Spleen (tissue), 11 donors: Measurements from ENCODE around the gene ARFGEF3. TPM values are rescaled to one million over a fixed set of nuclear protein-coding genes. Genes with fewer than 3 reads are reported as not detected.

Source experiments
- DNase-seq: peaks from one replicate; pipeline ENCODE4 v3.0.0-alpha.2; 2020
- H3K27ac ChIP-seq, 8 donors: fragments of 200-600 bp; sonication (generic) in 7 of 8; 1 replicate in 4 of 8; 2 replicates in 4 of 8; pipeline versions ENCODE4 v1.5.0 to v1.8.0; 2016 to 2021; ENCODE audit warnings: inconsistent platforms in 4 of 8, mild to moderate bottlenecking in 4 of 8, moderate library complexity in 1 of 8
- H3K27me3 ChIP-seq, 7 donors: fragments of 200-600 bp; sonication (generic) in 6 of 7; replicated peaks in 1 of 7; 1 replicate in 4 of 7; 2 replicates in 3 of 7; pipeline versions ENCODE4 v1.5.0 to v1.8.0; 2016 to 2021; ENCODE audit warnings: inconsistent platforms in 3 of 7, mild to moderate bottlenecking in 1 of 7
- H3K36me3 ChIP-seq, 6 donors: fragments of 200-600 bp; sonication (generic) in 5 of 6; 1 replicate in 4 of 6; 2 replicates in 2 of 6; pipeline versions ENCODE4 v1.5.0 to v1.8.0; 2016 to 2021; ENCODE audit warnings: inconsistent platforms in 2 of 6
- H3K4me1 ChIP-seq, 6 donors: fragments of 200-600 bp; sonication (generic) in 5 of 6; 1 replicate in 3 of 6; 2 replicates in 3 of 6; pipeline versions ENCODE4 v1.5.0 to v1.8.0; 2016 to 2021; ENCODE audit warnings: inconsistent platforms in 3 of 6
- H3K4me3 ChIP-seq, 8 donors: fragments of 200-600 bp; sonication (generic) in 7 of 8; 1 replicate in 4 of 8; 2 replicates in 4 of 8; pipeline versions ENCODE4 v1.5.0 to v1.8.0; 2016 to 2021; ENCODE audit warnings: inconsistent platforms in 4 of 8, mild to moderate bottlenecking in 4 of 8, moderate library complexity in 2 of 8
- H3K9me3 ChIP-seq, 8 donors: fragments of 200-600 bp; sonication (generic) in 7 of 8; 1 replicate in 4 of 8; 2 replicates in 4 of 8; pipeline versions ENCODE4 v1.5.0 to v1.8.0; 2016 to 2021; ENCODE audit warnings: inconsistent platforms in 4 of 8
- POLR2A ChIP-seq, 3 donors: fragments of 450-650 bp; IDR thresholded peaks; one replicate each; pipeline ENCODE4 v1.5.1; 2017; ENCODE audit warnings: antibody characterized with exemption in 3 of 3, mild to moderate bottlenecking in 1 of 3
- POLR2AphosphoS5 ChIP-seq, 3 donors: sonication (generic); formaldehyde crosslinking; IDR thresholded peaks; one replicate each; pipeline ENCODE4 v1.5.1; 2017; ENCODE audit warnings: antibody characterized with exemption in 3 of 3
- WGBS, 5 donors: extraction: QIAGEN DNeasy Blood & Tissue Kit in 3 of 5; methylation state at CpG; one replicate each; pipeline versions ENCODE4 v1.1.5 to v1.1.7; 2013 to 2018; 5-methylcytosine and 5-hydroxymethylcytosine counted together
- intact Hi-C: fragments of 100-400 bp; cut with DNase I; formaldehyde crosslinking; loops from one replicate; pipeline ENCODE4 v1.15.0; 2023; ENCODE audit warnings: low total_unique reads
- polyA plus RNA-seq, 3 donors: library from polyadenylated mRNA; stranded (reverse); fragments of 200-250 nt; gene quantifications; one replicate each; pipeline ENCODE4 v1.2.1, GENCODE V29; 2013
- total RNA-seq, 7 donors: library from RNA; depleted of rRNA in 3 of 7; stranded (reverse); fragments of >200 nt in 3 of 7; fragmentation: NEBNext Ultra II Directional in 4 of 7; extraction: Animal tissue kit (Norgen Biotek cat#: 25700) in 4 of 7; gene quantifications; one replicate each; pipeline versions ENCODE4 v1.1.0 to v1.2.1, GENCODE V29; 2016 to 2021
- TF ChIP-seq, protein P1 (sequence below), 11 experiments: fragments of 200-600 bp in 7 of 11; fragments of 450-650 bp in 4 of 11; sonication (generic) in 4 of 11; IDR thresholded peaks in 8 of 11; conservative IDR thresholded peaks in 3 of 11; 1 replicate in 7 of 11; 2 replicates in 4 of 11; pipeline versions ENCODE4 v1.4.0 to v1.8.0; 2016 to 2021; ENCODE audit warnings: antibody characterized with exemption in 11 of 11, inconsistent platforms in 4 of 11, mild to moderate bottlenecking in 1 of 11
- donor health status: healthy with polysubstance abuse.
- donor health status: DM: no; HTN: no; CAD: no; lungs with moderate emphysema.
- donor health status: DM: no; HTN: no; CAD: no.
- donor health status: Bipolar disorder and iron deficiency.
- donor health status: healthy.
- donor health status: DM: no; HTN: no; CAD: no.
- donor health status: DM: yes; HTN: yes; CAD: no.

ARFGEF3 gene
- total and polyA plus RNA-seq, 10 donors, result 0.09 to 3.1 (median 1.7) TPM

DNA sequence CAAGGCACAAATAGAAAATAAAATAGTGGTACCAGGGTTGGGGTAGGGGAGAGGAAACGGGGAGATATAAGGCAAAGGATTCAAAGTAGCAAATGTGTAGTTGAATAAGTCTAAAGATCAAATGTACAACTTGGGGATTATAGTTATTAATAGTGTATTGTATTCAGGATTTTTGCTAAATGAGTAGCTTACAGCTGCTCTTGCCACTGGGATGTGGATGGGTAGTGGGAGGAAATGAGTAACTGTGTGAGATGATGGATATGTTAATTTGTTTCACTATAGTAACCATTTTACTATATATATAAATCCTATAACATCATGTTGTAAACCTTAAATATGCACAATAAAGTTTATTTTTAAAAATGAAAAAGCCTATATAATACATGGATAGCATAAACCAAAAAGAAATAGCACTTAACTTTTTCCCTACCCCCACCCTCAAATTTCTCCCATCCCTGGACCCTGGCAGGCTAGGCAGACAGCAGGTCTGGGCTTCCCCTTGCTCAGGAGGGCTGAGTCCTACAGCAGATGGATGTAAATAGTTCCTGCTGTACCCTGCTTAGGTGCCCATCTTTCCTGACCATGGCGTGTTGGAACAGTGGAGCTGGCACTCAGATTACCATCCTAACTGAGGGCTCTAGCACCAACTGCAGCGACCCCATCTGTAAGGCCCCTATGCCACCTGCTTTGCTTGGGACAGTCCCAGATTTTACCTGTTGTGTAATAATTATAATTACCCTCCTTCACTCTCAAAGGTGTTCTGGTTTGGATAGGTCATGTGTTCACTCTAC lies 85.1 kb downstream of the ARFGEF3 start:
- DNase-seq, result no peak
- WGBS, 5 donors, result 84 to 92% (median 85%) methylated on average over 3 of the region's 3 CpGs
- Histone ChIP-seq H3K27ac (no peak overlapping the region), H3K27me3 (peaks cover 0 to 6% (median 0%) of the 10 kb centered on the region in 7 donors), H3K9me3 (no peaks in the 10 kb centered on the region), H3K4me3 (no peak overlapping the region), H3K4me1 (no peaks in the 10 kb centered on the region), H3K36me3 (no peaks in the 10 kb centered on the region)
- TF ChIP-seq POLR2AphosphoS5 (IDR thresholded peaks at IDR 0.05) (no peak), POLR2A (IDR thresholded peaks at IDR 0.05) (no peak)
- TF ChIP-seq, protein P1, sequence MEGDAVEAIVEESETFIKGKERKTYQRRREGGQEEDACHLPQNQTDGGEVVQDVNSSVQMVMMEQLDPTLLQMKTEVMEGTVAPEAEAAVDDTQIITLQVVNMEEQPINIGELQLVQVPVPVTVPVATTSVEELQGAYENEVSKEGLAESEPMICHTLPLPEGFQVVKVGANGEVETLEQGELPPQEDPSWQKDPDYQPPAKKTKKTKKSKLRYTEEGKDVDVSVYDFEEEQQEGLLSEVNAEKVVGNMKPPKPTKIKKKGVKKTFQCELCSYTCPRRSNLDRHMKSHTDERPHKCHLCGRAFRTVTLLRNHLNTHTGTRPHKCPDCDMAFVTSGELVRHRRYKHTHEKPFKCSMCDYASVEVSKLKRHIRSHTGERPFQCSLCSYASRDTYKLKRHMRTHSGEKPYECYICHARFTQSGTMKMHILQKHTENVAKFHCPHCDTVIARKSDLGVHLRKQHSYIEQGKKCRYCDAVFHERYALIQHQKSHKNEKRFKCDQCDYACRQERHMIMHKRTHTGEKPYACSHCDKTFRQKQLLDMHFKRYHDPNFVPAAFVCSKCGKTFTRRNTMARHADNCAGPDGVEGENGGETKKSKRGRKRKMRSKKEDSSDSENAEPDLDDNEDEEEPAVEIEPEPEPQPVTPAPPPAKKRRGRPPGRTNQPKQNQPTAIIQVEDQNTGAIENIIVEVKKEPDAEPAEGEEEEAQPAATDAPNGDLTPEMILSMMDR (IDR thresholded peaks at IDR 0.05 in 8 of 11, conservative IDR thresholded peaks at IDR 0.05 in 3 of 11), result no peak
- intact Hi-C loops, result no loop called here

DNA sequence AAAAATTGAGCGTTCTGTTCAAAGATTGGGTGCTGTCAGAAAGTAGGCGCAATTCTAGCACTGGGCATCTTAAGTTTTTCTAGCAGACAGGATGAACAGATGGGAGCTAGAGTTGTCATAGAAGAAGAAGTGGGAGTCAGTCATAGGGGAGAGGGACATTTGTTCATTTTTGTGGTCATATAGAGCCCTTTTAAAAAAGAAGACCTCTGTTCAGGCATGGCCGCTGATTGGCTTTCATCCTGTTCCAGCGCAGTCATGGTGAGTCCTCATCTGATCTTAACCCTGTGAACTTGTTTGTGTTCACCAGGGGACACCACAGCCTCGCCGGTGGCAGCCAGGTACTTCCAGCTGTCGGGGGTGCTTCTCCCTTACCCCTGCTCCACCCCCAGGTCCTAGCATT lies 86.3 kb downstream of the ARFGEF3 start:
- peaks cover 0 to under 1% (median 0%) of the 10 kb centered on the region in 7 donors for H3K27me3 ChIP-seq
- no peak for DNase-seq
- no peaks in the 10 kb centered on the region for H3K9me3 ChIP-seq
- no peaks in the 10 kb centered on the region for H3K36me3 ChIP-seq
- WGBS, 5 donors, result 81 to 85% (median 82%) methylated on average over 7 of the region's 7 CpGs
- TF ChIP-seq, protein P1 (IDR thresholded peaks at IDR 0.05 in 8 of 11, conservative IDR thresholded peaks at IDR 0.05 in 3 of 11), result no peak
- no peak for TF ChIP-seq POLR2AphosphoS5 (IDR thresholded peaks at IDR 0.05)
- TF ChIP-seq POLR2A (IDR thresholded peaks at IDR 0.05), result no peak
- H3K27ac ChIP-seq, result no peak overlapping the region
- no peak overlapping the region for H3K4me3 ChIP-seq
- H3K4me1 ChIP-seq, result no peaks in the 10 kb centered on the region
- intact Hi-C loops, result no loop called here

DNA sequence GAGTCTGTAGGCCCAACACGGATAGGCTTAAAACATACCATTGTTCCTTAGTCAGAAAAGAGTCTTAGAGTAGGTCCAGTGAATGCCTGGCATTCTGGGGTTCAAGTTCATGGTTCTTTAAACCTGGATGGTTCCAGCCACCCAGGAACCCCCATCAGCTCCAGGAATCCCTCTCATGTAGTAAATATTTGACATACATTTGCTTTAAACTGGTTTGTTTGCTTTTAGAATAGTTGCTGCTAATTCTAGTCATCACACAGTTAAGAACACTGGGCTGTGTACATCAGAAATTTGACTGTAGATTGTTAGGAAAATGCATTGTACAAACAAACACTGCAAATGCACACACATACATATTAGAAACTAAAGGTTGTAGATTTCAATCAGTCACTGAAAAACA lies 87.1 kb downstream of the ARFGEF3 start:
- 86 to 96% (median 92%) methylated on average over 1 of the region's 1 CpG for WGBS, 5 donors

DNA sequence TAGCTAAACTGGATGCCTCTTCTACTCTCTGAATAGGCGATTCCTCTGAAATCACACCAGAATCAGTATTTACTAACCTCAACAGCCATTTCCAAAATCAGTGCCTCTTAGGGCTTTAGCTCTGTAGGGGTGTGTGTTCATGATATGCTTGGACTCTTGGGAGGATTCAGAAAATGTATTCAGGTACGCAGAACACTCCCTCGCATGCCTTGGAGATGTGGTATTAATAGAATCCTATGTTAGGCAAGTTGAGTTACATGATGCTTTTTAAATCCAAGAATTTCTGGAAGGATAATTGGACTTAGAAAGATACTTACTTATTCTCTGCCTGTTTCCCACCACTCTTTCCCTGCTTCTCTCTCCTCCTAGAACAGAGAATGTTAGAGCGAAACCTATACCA lies 88.3 kb downstream of the ARFGEF3 start:
- TF ChIP-seq POLR2A (IDR thresholded peaks at IDR 0.05) (no peak), POLR2AphosphoS5 (IDR thresholded peaks at IDR 0.05) (no peak)
- TF ChIP-seq, protein P1 (IDR thresholded peaks at IDR 0.05 in 8 of 11, conservative IDR thresholded peaks at IDR 0.05 in 3 of 11), result no peak
- 93 to 96% (median 96%) methylated on average over 4 of the region's 4 CpGs for WGBS, 5 donors
- H3K27me3 ChIP-seq, result peaks cover 0 to 10% (median 0%) of the 10 kb centered on the region in 7 donors
- DNase-seq, result no peak
- no peaks in the 10 kb centered on the region for H3K4me1 ChIP-seq
- H3K4me3 ChIP-seq, result no peak overlapping the region
- H3K36me3 ChIP-seq, result no peaks in the 10 kb centered on the region
- H3K9me3 ChIP-seq, result no peaks in the 10 kb centered on the region
- intact Hi-C loops, result no loop called here
- H3K27ac ChIP-seq, result no peak overlapping the region

More for the DNA sequence above, 87.1 kb downstream of the ARFGEF3 start:
- H3K4me3 ChIP-seq, result no peak overlapping the region
- H3K4me1 ChIP-seq, result no peaks in the 10 kb centered on the region
- H3K9me3 ChIP-seq, result no peaks in the 10 kb centered on the region
- peaks cover 0 to 5% (median 0%) of the 10 kb centered on the region in 7 donors for H3K27me3 ChIP-seq
- intact Hi-C loops, result no loop called here
- TF ChIP-seq, protein P1 (IDR thresholded peaks at IDR 0.05 in 8 of 11, conservative IDR thresholded peaks at IDR 0.05 in 3 of 11), result no peak
- no peak for TF ChIP-seq POLR2AphosphoS5 (IDR thresholded peaks at IDR 0.05)
- no peak for TF ChIP-seq POLR2A (IDR thresholded peaks at IDR 0.05)
- no peak for DNase-seq
- H3K36me3 ChIP-seq, result no peaks in the 10 kb centered on the region
- H3K27ac ChIP-seq, result no peak overlapping the region
